ENCODE data around the gene DROSHA. TPM values are rescaled to one million over a fixed set of nuclear protein-coding genes. Genes with fewer than 3 reads are reported as not detected.

Gene DROSHA
- total and polyA plus RNA-seq, 2 of the 4 experiments (the other 2 are of a cell fraction): 36.4 to 36.5 TPM

GRCh38 chr5:31559942-31560341, 28.0 kb upstream of the DROSHA start:
- dilution Hi-C loops (cut with HindIII; ENCODE audit: low sequenced_read_pairs, unreplicated experiment) (no loop called here), in situ Hi-C loops (cut with MboI; ENCODE audit: low sequenced_read_pairs) (no loop called here), intact Hi-C loops (cut with micrococcal nuclease) (no loop called here)
- Histone ChIP-seq H3K4ac (ENCODE audit: low read depth, low read length) (no peak overlapping the region), H2AK9ac (replicated peaks; ENCODE audit: low read depth, low read length, poor library complexity) (no peak overlapping the region), H2BK20ac (ENCODE audit: low read depth, low read length) (no peak overlapping the region), H4K91ac (ENCODE audit: insufficient read depth, low read depth, low read length) (no peak overlapping the region), H3K56ac (ENCODE audit: extremely low read depth, insufficient read depth, low read length) (no peak overlapping the region), H3K4me2 (ENCODE audit: low read depth, low read length) (no peak overlapping the region), H3K27me3 (ENCODE audit: control insufficient read depth, insufficient read depth, low read length) (no peaks in the 10 kb centered on the region), H3K9me1 (ENCODE audit: insufficient read depth, low read length) (peaks cover 2% of the 10 kb centered on the region; the same call in 1 of the 2 replicates), H3K79me1 (ENCODE audit: low read depth in 1 of 2, low read length in 2 of 2) (peaks cover 0 to 2% of the 10 kb centered on the region in 2 experiments; a peak in 1 of 4 replicates), H2AK5ac (ENCODE audit: low read depth, low read length) (no peak overlapping the region), H3K14ac (replicated peaks; ENCODE audit: low read depth, low read length) (no peak overlapping the region), H3K23ac (ENCODE audit: low read depth, low read length) (no peak overlapping the region), H2AFZ (replicated peaks; ENCODE audit: low read length, poor library complexity) (no peak overlapping the region), H2BK15ac (ENCODE audit: low read depth, low read length) (no peak overlapping the region), H2BK120ac (ENCODE audit: low read depth, low read length) (no peak overlapping the region), H4K5ac (ENCODE audit: low read depth, low read length) (no peak overlapping the region), H4K20me1 (ENCODE audit: insufficient read depth, low read length) (peaks cover 3% of the 10 kb centered on the region; the same call in 1 of the 2 replicates), H3K36me3 (ENCODE audit: control insufficient read depth, insufficient read depth, low read length) (peaks cover 7% of the 10 kb centered on the region; the same call in 1 of the 2 replicates), H3K4me3 (ENCODE audit: insufficient read depth, low read depth, low read length) (no peak overlapping the region), H3K9ac (ENCODE audit: low read depth, low read length) (no peak overlapping the region), H2BK5ac (ENCODE audit: low read depth, low read length, poor library complexity, severe bottlenecking) (no peak overlapping the region), H3K4me1 (ENCODE audit: control insufficient read depth, insufficient read depth, low read length) (no peaks in the 10 kb centered on the region), H3K27ac (ENCODE audit: insufficient read depth, low read length) (no peak overlapping the region), H3K9me3 (ENCODE audit: control insufficient read depth, insufficient read depth, low read length) (no peaks in the 10 kb centered on the region), H3K18ac (ENCODE audit: low read depth, low read length) (no peak overlapping the region), H4K8ac (ENCODE audit: low read depth in 2 of 2, low read length in 2 of 2) (no peak overlapping the region)
- no CpG with 5 or more reads among the region's 3 CpGs for WGBS, 2 experiments (ENCODE audit: extremely low coverage in 2 of 2, insufficient read length in 1 of 2)
- BruUV-seq (replicated peaks): no TSS peak
- ChIA-PET POLR2A (ENCODE audit: unreplicated experiment) (no interaction called here), CTCF (no interaction called here)
- DNase-seq: no peak
- TF ChIP-seq MAZ (IDR thresholded peaks at IDR 0.05; ENCODE audit: borderline replicate concordance, low read depth, low read length): no peak
- TF ChIP-seq POLR2A (IDR thresholded peaks at IDR 0.05; ENCODE audit: low read depth, low read length): no peak
- TF ChIP-seq BHLHE40 (IDR thresholded peaks at IDR 0.05; ENCODE audit: low read depth, low read length): no peak
- no peak for TF ChIP-seq MAFK (IDR thresholded peaks at IDR 0.05; ENCODE audit: low read depth, low read length)
- TF ChIP-seq ELK1 (IDR thresholded peaks at IDR 0.05; ENCODE audit: borderline replicate concordance, low read depth, low read length): no peak
- TF ChIP-seq CEBPB (IDR thresholded peaks at IDR 0.05; ENCODE audit: low read depth, low read length): no peak
- TF ChIP-seq FOS (IDR thresholded peaks at IDR 0.05; ENCODE audit: low read depth, low read length): no peak
- no peak for TF ChIP-seq NFE2L2 (IDR thresholded peaks at IDR 0.05; ENCODE audit: low read depth, low read length)
- no peak for TF ChIP-seq MXI1 (IDR thresholded peaks at IDR 0.05; ENCODE audit: borderline replicate concordance, low read depth, low read length)
- no peak for TF ChIP-seq CHD1 (IDR thresholded peaks at IDR 0.05; ENCODE audit: low read depth, low read length)
- no peak for TF ChIP-seq USF2 (IDR thresholded peaks at IDR 0.05; ENCODE audit: low read depth, low read length)
- TF ChIP-seq RFX5 (IDR thresholded peaks at IDR 0.05; ENCODE audit: low read depth, low read length): no peak
- TF ChIP-seq CTCF (conservative IDR thresholded peaks at IDR 0.05; ENCODE audit: low read depth, low read length): no peak
- TF ChIP-seq RCOR1 (IDR thresholded peaks at IDR 0.05; ENCODE audit: insufficient replicate concordance, low read length): no peak
- TF ChIP-seq RAD21 (IDR thresholded peaks at IDR 0.05; ENCODE audit: low read length): no peak
- TF ChIP-seq SMC3 (IDR thresholded peaks at IDR 0.05; ENCODE audit: low read depth, low read length): no peak
- ATAC-seq (ENCODE audit: low read depth): no peak
